Mesenteric fat pad (tissue), 1 donor: ENCODE data around the gene TFF2. TPM values are rescaled to one million over a fixed set of nuclear protein-coding genes. Genes with fewer than 3 reads are reported as not detected.
A peak's percentile ranks its signal among the peaks of the same experiment; 100 is the strongest.

Experiments
- DNase-seq: peaks from one replicate; pipeline ENCODE4 v3.0.0-alpha.2; 2020; ENCODE audit warnings: low spot score
- total RNA-seq: library from RNA; stranded (reverse); fragmentation: NEBNext Ultra II Directional; extraction: Animal tissue kit (Norgen Biotek cat#: 25700); gene quantifications from one replicate; pipeline ENCODE4 v1.2.1, GENCODE V29; 2021
- donor health status: DM: yes; HTN: yes; CAD: no.

Gene TFF2
- total RNA-seq, 1 donor from 2014 or later: not detected

DNA sequence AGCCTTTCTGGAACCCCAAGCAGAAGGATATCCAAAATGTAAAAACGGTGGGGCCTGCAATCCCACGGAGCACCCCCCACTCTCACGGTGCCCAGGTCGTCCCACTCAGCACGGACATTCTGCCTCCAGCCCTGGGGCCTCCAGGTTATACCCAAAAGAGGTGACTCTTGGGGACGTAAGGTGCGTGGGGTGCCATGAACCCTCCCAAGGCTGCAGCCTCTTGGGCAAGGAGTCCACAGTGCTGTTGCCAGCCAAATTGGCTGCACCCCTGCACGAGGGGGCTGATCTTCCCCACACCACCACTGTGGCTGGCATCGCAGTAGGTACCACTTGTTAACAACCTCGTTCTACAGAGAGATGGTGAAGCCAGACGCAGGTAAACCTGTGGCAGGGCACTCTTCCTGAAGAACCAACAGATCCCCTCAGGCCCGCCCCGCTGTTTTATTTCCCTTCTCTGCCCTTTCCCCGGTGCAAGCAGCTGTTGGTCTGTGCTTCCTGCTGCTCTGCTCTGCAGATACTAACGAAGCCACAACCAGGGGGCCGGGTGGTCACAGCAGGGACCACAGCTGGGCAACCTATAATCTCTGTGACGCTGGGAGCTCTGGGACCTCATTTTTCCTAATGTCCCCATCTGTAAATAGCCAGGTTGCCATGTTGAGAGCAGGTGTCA, 44.3 kb downstream of the TFF2 start:
- peak; percentile 85 for DNase-seq

DNA sequence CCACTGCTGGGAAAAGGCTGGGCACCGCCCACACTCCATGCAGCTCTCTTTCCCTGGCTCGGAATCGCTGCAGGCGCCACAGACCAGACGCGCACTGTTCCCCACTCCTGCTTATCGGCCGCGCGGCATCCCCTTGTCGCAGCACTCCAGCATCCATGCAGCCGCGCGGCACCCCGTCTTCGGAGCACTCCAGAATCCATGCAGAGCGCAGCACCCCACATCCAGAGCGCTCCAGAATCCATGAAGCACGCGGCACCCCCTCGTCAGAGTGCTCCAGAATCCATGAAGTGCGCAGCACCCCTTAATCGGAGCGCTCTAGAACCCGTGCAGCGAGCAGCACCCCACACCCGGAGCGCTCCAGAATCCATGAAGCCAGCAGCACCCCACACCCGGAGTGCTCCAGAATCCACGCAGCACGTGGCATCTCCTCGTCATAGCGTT, 45.1 kb downstream of the TFF2 start:
- peak; percentile 72 for DNase-seq

DNA sequence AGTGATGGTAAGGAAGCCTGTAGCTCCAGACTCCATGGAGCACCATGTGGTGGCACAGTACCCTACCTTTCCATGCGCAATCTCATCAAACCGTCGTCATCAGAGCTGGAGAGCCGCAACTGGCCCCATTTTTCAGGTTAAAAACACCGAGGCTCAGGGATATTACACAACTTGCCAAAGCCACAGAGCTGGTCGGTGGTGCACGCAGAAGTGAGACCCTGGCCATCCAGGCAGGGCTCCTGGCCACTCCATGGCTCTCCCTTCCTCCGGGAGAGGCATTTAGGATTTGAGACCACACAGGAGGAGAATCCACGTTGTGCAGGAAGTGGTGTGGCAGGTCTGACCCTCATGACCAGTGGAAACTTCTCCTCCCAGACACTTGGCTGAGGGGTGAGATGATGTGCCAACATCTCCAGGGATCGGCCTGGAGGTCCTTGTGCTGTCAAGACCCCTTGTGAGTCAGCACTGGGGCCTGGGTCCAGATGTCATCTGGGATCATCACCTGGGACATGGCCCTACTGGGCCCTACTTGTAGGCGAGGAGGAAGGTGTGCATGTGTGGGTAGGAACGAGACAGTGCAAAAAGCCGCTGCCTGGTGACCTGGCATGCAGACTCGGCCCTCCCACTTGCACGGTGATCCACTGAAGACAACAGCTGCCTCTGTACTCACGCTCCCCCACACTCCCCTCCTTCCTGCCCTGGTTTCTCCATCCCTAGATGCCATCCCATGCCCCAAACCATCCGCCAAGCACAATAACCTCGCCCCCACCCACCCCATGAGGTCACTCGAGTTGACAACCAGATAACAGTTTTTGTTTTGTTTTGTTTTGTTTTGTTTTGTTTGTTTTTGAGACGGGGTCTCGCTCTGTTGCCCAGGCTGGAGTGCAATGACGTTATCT, 46.0 kb downstream of the TFF2 start:
- DNase-seq: peak; percentile 73

DNA sequence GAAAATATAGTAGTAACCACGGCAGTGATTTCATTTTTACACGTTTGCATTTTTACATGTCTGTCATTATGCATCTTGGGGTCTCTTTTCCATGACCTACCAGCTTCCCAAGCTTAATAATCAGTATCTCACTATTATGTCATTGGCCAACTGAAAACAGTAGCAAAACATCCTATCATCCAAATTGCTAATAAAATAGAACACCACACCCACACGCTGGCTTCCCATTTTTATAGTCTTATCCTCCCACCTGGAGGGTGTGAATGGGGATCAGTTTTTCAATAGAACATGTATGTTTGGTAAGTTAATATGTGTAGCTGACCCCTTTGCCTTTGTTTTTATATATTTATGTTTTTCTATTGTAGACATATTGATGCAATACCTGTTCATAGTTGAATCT, 47.4 kb downstream of the TFF2 start:
- no peak for DNase-seq

DNA sequence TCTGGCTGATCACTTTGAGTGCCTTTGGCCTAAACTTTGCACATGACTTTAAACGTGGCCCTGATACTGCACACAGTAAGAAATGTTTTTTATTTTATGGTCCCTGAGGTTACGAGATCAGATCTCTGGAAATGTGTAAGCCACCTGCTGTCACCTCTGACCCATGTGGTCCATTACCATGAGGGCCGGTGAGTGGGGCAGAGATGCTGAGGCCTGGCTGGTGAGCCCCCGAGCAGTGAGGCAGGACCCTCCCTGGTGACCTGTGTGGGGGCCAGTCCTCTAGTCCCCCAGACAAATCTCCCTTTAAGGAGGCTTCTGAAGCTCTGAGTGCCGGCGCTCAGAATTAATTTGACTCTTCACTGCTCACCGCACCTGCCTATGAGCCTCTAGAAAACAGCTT, 48.0 kb downstream of the TFF2 start:
- DNase-seq: no peak

DNA sequence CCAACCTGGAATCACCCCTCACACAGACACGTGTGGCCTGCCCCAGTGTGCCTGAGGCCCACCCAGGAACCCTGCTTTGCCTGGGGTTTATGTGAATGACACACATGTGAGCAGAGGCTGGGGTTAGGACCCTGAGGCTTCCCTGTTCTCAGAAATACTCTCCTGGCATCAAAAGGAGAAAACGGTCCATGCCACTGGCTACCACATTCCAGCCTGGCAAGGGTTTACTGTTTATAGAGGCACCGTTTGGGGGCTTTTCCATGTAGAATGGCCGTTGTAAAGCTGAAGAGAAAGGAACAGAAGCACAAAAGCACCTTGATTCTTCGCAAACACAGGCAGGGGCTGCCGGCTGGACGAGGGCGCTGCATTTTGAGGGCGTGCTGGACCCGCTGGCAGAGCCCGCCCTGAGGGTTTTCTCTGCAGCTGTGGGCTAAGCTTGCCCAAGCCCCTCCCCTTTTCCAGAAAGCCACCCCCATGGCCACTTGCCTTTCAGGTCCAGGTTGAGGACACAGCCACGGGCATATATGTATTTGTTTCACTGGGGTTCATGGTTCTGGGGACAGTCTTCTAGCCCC, 48.6 kb downstream of the TFF2 start:
- DNase-seq: no peak

DNA sequence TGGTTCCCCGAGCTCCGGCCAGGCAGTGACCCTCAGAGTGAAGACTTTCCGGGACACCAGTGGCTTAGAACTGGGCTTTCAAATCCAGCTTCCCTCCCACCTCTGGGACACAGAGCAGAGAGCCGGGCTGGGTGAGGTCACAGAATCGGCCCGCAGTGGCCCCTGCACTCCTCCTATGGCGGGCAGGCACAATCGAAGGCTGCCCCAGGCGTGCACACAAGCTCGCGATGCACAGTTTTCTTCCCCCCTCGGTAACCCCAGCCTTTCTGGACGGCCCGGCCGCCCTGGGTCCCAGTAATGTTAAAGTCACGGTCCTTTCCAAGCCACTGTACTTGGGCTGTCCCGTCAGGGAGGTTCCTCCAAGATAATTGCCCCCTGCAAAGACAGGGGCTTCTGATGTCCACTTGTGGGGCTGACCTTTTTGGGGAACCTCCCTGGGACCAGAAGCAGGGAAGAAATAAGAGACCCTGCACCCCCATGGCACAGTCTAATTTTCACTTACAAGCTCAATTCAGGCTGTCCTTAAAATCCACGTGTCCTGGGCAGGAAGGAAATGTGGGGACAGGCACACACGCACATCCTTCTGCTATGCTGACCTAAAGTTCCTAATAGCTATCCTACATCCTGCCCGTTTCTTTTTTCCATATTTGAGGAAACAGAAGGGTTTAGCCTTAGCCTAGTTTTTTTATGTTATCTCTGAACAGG, 49.3 kb downstream of the TFF2 start:
- DNase-seq: no peak

DNA sequence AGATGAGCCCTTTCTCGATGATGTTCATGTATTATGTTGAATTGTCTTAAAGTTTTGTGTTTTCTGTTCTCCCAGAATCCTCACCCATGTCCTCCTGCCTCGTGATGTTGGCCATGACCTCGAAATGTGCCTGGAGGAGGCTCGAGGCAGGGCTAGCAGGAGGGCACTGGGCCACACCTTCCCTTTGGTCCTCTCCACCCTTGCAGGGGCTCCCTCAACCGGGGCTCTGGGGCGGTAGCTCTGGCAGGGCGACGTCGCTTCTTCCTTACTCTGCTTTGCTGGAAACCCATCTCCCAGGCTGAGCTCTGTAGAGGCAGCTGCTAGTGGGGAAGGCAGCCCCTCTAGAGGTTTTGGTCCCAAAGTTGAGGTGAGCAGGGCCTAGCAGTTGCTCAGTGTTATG, 49.8 kb downstream of the TFF2 start:
- no peak for DNase-seq

DNA sequence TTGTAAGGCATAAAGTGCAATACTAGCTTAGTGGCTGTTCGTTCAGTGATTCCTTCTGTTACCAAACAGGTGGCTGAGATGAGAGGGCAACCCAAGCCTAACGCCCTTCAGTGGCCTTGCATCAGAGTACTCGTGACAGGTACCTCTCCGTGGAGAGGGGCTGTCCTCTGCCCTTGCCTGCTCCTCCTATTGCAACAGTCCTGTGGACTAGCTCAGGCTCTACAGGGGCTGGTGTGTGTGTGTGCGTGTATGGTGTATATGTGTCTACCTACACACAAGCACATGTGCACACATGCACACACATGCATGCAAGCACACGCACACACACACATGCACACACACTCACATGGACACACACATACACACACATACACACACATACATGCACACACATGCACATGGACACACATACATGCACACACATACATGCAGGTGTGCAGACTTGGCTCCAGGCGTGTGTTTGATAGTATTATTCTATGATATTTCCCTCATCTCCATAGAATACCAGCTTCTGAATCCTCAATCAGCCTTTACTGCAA, 50.7 kb downstream of the TFF2 start:
- no peak for DNase-seq

DNA sequence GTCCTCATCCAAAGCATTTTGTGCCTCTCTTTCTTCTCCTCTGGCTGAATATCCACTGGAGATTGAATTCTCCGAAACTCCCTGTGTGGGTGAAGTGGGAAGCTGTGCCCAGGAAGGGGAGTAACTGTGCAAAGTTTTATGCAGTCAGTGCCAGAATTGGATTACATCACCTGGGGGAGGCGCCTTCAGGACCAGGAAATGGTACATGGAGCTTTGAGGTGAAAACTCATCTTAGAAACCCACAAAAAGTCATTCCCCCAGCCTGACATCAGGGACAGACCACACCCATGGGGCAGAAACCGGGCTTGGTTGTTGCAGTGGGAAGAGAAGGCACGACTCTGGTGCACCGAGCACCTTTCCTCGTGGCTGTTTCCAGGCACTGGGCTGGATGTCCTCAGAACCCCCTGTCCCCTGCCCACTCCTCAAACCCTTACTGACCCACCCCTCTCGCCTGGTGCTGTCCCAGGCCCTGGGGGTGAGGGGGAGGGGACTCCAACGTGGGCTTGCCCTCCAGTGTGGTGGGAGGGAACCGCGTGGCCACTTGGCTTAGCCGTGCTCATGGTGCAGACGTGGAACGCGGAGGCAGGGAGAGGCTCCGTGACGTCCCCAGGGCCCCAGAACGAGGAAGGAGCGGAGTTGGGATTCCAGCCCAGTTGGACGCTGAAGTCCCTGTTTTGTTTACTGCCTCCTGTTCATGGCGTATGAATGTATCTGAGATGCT, 51.3 kb downstream of the TFF2 start:
- DNase-seq: no peak

DNA sequence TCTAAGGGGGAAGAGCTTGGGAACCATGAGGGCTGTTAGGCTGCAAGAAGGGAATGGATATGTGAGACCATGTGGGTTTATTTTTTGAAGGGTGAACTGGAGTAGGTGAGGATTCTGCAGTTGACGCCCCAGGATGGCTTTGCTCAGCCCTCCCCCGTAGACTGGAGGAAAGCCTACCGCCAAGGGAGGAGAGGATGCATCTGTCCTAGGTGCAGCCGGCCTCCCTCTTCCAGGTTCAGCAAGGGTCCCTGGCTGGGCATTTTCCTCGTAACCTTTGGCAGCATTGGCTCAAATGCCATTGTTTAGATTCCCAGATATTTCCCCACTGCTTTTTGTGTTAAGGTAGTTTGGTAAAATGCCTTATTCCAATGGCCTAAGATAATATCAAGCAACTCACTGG, 52.1 kb downstream of the TFF2 start:
- DNase-seq: no peak

DNA sequence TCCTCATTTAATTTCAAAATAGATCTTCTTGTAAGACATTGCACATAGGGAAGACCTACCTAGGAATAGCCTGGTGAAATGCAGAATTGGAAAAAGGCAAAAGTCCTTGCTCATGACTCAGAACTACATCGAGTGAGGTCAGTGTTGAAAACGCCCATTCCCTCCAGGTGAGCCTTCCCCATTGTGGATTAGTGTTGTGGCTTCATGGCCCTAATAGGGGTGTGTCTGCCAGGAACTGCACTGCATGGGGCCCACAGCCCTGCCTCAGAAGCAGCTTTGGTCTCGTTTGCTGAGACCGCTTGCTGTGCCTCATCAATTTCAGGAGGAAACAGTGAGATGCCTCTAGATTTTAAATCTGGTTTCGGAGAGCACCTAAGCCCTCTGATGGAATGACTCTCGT, 52.6 kb downstream of the TFF2 start:
- no peak for DNase-seq

DNA sequence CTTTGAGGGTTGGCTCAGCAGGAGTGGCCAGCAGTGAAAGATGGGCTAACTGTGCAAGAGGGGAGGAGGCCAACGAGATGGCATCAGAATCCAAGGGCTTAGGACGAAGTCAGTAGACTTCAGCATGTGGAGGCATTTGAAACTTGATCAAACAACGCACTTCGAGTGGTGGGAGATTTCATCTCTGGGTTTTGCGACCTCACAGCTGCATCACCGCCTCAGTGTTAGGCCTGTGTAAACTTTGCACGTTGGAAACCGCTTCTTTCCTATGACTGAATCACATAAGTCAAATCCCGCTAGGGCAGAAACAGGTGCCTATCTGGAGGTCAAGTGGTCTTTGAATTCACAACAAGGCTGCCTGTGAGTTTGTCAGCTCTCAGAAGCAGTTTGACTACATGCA, 53.4 kb downstream of the TFF2 start:
- DNase-seq: no peak

DNA sequence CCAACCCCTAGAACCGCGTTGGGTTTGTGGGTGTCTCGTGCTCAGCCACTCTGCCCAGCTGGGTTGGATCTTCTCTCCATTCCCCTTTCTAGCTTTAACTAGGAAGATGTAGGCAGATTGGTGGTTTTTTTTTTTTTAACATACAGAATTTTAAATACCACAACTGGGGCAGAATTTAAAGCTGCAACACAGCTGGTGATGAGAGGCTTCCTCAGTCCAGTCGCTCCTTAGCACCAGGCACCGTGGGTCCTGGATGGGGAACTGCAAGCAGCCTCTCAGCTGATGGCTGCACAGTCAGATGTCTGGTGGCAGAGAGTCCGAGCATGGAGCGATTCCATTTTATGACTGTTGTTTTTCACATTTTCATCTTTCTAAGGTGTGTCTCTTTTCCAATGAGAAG, 54.3 kb downstream of the TFF2 start:
- no peak for DNase-seq

Other genes with a start within 250 kb of the TFF2 start
- 25.9 TPM for gene ABCG1, start 131.9 kb downstream of the TFF2 start, total RNA-seq
- gene TFF3, start 35.6 kb downstream of the TFF2 start, total RNA-seq: 5.5 TPM
- not detected for gene TFF1, start 15.5 kb upstream of the TFF2 start, total RNA-seq
- gene TMPRSS3, start 45.1 kb upstream of the TFF2 start, total RNA-seq: not detected
- 0.32 TPM for gene UBASH3A, start 52.9 kb upstream of the TFF2 start, total RNA-seq
- gene RSPH1, start 145.2 kb upstream of the TFF2 start, total RNA-seq: 0.22 TPM
- gene SLC37A1, start 162.9 kb upstream of the TFF2 start, total RNA-seq: 7.0 TPM